Stimulated activated CD8-positive, alpha-beta memory T cell treated with anti-CD3 and anti-CD28 coated beads, Interleukin-15, amount 100 ng/mL, for 1 hour (primary cell): ENCODE measurements around the gene MTMR6.
"Not testable (repeated sequence)": the region's sequence is repeated elsewhere in the genome, so short reads cannot be mapped to it uniquely, and the experiment has no call there.

Source experiments
- DNase-seq: peaks from one replicate; pipeline ENCODE4 v3.0.0-alpha.2; 2020; ENCODE audit warnings: low read depth

The MTMR6 gene

GRCh38 chr13:25286969-25287961 lies at the start of gene MTMR6:
Gene MTMR6 (minus strand): TSS chr13:25287488. CDS start chr13:25287247, 241 bp downstream.
- DNase-seq: peak; percentile 93

- DNase-seq: no peak
These were observed 48.6 kb upstream of the MTMR6 start for GRCh38 chr13:25335856-25336255.

DNA sequence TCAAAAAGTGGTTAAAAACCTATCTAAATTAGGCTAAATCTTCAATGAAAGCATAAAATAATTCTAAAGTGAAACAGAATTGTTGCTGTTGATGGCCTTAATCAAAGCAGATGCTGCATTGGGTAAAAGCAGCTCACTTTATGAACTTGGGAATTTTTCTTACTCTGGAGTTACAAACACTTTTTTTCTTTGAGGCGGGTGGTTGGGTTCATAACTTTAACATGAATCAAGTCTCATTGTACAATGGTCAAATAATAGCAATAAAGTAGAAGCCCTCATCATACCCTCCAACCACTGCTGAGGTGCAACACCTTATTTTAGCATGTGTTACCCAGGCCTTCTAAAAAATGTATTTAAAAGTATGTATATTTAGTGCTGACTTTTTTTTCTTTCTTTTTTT lies 43.3 kb upstream of the MTMR6 start:
- DNase-seq: no peak

DNA sequence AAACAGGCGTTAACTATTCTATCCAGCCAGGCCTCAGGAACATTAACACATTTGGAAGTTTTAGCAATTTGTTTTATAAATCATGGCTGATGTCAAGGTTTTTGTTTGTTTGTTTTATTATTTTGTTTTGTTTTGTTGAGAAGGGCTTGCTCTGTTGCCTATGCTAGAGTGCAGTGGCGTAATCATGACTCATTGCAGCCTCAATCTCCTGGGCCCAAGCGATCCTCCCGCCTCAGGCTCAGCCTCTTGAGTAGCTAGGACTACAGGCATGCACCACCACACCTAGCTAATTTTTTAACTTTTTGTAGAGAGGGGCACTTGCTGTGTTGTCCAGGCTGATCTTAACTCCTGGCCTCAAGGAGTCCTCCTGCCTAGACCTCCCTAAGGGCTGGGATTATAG lies 42.4 kb upstream of the MTMR6 start:
- no peak for DNase-seq

DNA sequence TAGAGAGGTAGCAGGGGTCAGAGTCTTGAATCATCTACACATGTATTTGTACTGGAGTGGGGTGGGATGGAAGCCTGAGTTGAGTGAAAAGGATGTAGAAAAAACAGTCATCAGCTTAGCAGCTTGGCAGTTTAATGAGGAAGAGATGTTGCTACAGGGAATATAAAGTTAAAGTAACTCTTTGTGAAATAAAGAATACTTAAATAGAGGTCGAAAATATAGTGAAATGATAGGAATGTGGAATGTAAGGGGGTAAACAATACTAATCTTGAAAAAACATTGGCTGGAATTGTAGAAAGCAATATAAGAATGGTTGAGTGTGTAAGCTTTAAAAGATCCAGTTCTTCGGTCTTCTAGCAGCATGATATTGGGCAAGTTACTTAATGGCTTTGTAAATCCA lies 36.8 kb upstream of the MTMR6 start:
- DNase-seq: no peak

DNA sequence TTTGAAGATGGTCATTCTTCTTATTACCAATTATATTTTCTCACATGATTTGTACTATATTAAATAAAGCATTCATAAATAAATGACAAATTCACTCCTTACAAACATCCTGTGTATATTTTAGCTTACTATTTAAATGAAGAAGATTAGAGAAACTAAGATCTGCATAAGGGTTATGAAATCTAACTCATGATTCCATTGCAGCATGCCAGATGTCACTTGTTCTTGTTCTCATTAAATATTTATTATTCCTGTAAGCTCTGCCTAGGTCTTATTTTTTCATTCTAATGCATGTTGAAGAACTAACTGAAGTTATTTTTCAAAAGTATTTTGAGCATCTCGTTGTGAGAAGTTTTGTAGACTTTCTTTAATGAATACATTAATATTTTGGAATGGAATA lies 32.5 kb upstream of the MTMR6 start:
- DNase-seq: no peak

- not testable (repeated sequence) for DNase-seq
These were observed 31.7 kb upstream of the MTMR6 start for GRCh38 chr13:25318946-25319345.

DNA sequence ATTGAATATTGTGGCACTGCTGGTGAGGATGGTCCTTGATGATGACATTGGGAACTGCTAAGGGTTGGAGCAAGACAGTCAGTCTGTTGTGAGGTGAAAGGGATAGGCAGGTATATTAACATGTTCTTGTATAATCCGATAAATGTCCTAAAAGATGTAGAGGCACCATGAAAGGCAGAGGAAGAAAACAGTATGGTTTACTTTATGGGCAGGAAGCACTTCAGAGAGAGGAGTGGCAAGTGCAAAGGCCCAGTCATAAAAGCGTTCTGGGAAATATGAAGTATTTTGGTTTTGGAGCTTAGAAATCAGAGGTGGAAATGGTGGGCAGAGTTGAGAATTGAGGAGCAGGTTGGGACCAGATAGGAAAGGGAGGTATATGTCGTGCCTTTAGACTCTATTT lies 23.6 kb upstream of the MTMR6 start:
- no peak for DNase-seq

DNA sequence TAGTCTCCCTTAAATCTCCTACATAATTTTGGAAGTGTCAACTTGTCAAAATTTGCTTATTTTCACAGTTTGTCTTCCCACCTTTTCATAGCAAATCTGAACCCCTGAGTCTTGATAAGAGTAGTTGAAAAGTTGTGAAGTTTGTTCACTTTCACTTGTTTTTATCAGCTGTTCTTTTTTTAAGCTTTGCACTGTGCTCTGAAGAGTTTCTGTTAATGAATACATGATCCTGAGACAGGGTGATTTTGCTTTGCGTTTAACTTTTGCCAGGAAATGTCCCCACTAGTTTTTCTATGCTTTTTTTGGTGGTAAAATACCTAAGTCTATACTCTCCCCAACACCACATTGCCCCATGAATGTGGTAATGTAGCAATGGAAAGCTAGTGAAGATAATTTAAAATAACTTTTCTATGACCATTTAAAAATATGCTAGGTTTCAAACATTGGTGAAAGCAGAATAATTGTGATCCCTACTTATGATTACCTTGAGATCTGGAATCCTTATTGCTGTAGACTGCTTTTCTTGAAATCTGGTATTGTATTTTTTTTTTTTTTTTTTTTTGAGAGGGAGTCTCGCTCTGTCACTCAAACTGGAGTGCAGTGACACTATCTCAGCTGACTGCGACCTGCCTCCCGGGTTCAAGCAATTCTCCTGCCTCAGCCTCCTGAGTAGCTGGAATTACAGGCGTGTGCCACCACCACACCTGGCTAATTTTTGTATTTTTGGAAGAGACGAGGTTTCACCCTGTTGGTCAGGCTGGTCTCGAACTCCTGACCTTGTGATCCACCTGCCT lies 19.6 kb upstream of the MTMR6 start:
- no peak for DNase-seq

GRCh38 chr13:25302121-25302520 lies 14.8 kb upstream of the MTMR6 start:
- DNase-seq: no peak

GRCh38 chr13:25301347-25302113 lies 14.2 kb upstream of the MTMR6 start, which contains the start of gene NUP58:
Gene NUP58 (plus strand): TSS chr13:25301625. CDS start chr13:25301774, 149 bp downstream.
- DNase-seq: peak; percentile 86

DNA sequence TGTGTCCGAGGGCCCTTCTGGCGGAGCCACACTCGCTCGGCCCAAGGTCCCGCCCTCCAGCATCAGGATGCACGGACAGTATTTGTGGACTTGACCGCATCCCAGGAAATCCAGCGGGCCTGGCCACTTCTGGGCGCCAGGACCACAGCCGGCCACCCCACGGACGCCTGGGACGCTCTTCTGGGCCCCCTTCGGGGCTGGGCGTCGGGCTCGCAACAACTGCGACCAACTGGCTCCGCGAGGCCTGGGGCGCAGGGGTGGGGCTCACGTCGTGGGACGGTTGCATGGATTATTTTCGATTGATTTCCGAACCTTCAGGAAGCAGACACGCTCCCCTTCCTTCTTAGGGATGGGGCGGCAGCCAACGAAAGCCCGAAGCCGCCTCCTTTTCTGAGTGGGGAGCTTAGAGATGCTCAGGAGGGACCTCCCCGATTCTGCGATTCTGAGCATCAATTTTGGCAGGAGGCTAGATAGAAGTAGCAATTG lies 13.6 kb upstream of the MTMR6 start:
- no peak for DNase-seq

DNA sequence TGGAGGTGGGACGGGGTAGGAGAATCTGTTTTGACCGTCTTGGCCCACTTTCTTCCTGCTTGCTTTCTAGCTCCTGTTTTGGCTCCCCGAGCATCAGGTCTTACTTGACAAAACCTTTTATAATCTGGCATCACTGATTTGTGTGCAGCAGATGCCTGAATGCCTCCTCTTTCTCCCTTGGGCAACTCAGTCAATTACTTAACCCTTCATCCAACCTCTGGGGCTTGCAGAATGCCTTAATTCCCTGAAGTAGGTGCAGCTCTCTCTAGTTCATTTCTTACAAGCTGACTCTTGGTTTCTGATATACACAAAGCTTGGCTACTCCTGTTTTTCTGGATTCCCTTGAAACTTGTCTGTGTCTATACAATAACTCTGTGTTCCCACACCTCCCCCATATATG lies 8.4 kb upstream of the MTMR6 start:
- DNase-seq: no peak

DNA sequence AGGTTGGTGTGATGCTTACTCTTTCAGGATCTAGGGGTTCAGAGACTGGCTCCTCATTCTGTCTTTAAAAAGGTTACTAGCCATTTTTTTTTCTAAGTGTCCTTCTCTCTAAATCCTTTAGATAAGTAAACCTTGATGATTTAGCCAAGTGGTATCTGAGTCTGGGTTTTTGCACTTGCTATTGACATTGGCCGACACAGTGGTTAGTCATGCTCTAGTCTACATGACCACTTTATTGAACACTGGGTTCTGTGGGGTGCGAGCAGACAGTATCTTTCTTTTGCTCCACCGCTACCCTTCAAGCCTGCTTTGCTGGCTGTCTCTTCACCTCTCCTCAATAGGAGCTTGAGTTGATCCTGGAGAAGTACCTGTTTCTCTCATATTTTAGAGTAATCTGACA lies 7.9 kb upstream of the MTMR6 start:
- no peak for DNase-seq

- DNase-seq: no peak
These were observed 5.0 kb upstream of the MTMR6 start for GRCh38 chr13:25292301-25292700.

- DNase-seq: no peak
These were observed 4.4 kb upstream of the MTMR6 start for GRCh38 chr13:25291691-25292090.

GRCh38 chr13:25288966-25289365 lies 1.7 kb upstream of the MTMR6 start:
- DNase-seq: no peak

DNA sequence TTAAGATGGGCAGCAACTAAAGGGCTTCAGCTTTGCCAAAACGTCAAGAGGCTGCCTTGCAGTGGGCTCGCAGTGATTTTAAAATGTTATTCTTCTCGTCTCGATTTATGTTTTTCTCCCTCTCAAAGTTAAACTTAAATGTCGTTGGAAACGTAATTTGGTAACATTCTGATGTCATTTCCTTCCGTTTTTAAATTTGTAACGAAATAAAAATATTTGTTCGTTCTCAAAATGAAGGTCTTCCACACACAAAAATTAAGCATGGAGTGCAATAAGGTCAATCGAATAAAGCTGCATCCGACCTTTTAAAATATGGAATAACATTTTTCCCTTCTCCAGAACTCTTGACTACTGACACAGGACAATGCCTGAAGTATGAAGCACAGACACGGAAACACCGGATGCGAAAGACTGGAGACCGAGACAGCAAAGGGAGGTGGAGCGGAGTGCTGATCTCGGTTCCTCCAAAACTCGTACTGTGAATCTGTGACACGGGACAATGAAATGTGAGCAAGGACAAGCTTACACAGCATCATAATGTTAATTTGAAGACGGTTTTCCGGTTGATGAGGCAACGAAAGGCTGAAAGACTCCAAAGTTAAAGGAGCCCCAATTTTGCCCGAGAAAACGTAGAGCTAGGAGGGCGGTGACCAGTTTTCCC lies 850 bp downstream of the MTMR6 start:
- no peak for DNase-seq

DNA sequence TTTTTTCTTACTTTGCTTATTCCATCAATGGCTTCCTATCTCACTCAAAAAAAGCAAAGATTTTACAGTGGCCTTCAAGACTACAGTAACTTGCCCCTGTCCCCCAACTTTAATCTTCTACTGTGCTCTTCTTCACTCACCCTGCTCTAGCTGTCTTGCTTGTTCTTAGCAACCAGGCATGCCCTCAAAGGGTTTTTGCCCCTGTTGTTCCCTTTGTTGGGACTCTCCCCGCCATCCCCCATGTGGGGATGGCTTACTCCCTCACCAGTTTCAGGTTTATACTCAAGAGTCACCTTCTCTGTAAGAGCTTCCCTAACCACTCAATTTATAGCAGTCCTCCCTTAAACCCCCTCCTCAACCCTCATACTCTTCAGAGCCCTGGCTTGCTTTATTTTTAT lies 5.4 kb downstream of the MTMR6 start:
- DNase-seq: no peak

GRCh38 chr13:25281193-25281934 lies 5.9 kb downstream of the MTMR6 start:
- DNase-seq: no peak

- DNase-seq: no peak
These were observed 6.9 kb downstream of the MTMR6 start for GRCh38 chr13:25280396-25280795.
